Activated T-cell treated with anti-CD3 and anti-CD28 coated beads, Interleukin-2, amount 50 U/mL, for 4 hours (primary cell): Measurements from ENCODE around the gene CNOT9. TPM values are rescaled to one million over a fixed set of nuclear protein-coding genes. Genes with fewer than 3 reads are reported as not detected.

Source experiments
- ATAC-seq, 2 donors: fragments of 200-7000 bp; cut with Tn5 transposase; one replicate each; pipeline ENCODE4 v1.10.0; 2021
- DNase-seq: peaks from one replicate; pipeline ENCODE4 v3.0.0-alpha.2; 2020
- H3K27me3 Mint-ChIP-seq: one replicate; pipeline ENCODE4 v1.8.0; 2021; ENCODE audit warnings: low read depth, mixed read lengths
- H3K36me3 Mint-ChIP-seq: one replicate; pipeline ENCODE4 v1.8.0; 2022; ENCODE audit warnings: mixed read lengths; ENCODE audit not compliant: insufficient read depth
- H3K4me1 Mint-ChIP-seq: one replicate; pipeline ENCODE4 v1.8.0; 2021; ENCODE audit warnings: low read depth, mixed read lengths
- H3K4me3 Mint-ChIP-seq: one replicate; pipeline ENCODE4 v1.8.0; 2021; ENCODE audit warnings: mild to moderate bottlenecking, moderate library complexity, mixed read lengths
- H3K9me3 Mint-ChIP-seq: one replicate; pipeline ENCODE4 v1.8.0; 2021; ENCODE audit warnings: mixed read lengths
- total RNA-seq, 3 donors: library from RNA; stranded (reverse); gene quantifications; one replicate each; pipeline ENCODE4 v1.2.1, GENCODE V29; 2021

The CNOT9 gene
- total RNA-seq, 3 donors from 2014 or later, result 111 to 126 (median 119) TPM

DNA sequence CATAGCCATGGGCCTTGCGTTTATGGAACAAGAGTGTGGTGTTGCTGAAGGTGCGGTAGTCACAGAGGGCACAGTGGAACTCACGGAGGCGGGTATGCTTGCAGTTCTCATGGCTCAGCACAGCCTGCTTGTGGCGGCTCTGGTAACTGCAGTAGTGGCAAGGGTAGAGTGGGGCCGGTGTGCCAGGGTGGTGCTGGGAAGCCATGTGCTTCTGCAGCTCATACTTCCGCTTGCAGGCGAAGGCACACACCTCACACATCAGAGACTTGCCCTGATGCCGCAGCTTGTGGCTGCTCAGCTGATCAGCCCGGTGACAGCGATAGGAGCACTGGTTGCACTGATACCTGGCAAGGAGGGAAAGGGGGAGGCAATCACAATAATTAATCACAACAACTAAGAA, 76.1 kb downstream of the CNOT9 start:
- H3K4me1 Mint-ChIP-seq, result no peaks in the 10 kb centered on the region
- H3K4me3 Mint-ChIP-seq, result no peak overlapping the region
- ATAC-seq, result no peak
- no peak for DNase-seq
- H3K27me3 Mint-ChIP-seq, result no peaks in the 10 kb centered on the region
- peaks cover 38% of the 10 kb centered on the region for H3K36me3 Mint-ChIP-seq
- H3K9me3 Mint-ChIP-seq, result no peaks in the 10 kb centered on the region

DNA sequence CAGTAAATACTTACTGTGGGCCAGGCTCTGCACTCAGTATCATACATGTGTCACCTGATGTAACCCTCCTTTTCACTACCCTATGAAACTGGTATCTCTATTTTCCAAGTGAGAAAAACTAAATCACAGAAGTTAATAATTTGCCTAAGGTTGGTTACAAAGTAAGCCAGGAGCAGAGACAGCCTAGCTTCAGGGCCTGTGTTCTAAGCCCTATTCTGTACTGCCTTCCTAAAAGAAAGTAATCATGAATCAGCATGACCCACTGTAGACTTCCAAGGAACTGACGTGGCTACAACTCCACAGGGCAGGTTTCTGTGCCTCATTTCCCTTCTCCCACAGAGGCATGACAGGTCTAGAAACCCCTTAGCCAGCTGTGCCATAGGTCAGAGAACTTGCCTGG, 76.5 kb downstream of the CNOT9 start:
- DNase-seq, result no peak
- no peak overlapping the region for H3K4me3 Mint-ChIP-seq
- H3K36me3 Mint-ChIP-seq, result peaks cover 38% of the 10 kb centered on the region
- ATAC-seq, result no peak
- no peaks in the 10 kb centered on the region for H3K27me3 Mint-ChIP-seq
- no peaks in the 10 kb centered on the region for H3K4me1 Mint-ChIP-seq
- H3K9me3 Mint-ChIP-seq, result no peaks in the 10 kb centered on the region

Other genes with a start within 250 kb of the CNOT9 start
- gene CATIP, start 212.0 kb upstream of the CNOT9 start, total RNA-seq, result not detected
- under 1 TPM; 0.05 to 0.61 (median 0.05) TPM for gene SLC11A1, start 186.6 kb upstream of the CNOT9 start, total RNA-seq
- gene CTDSP1, start 169.0 kb upstream of the CNOT9 start, total RNA-seq, result 10 to 100 TPM; 42.8 to 58.0 (median 52.7) TPM
- under 1 TPM; 0.11 to 0.24 (median 0.23) TPM for gene VIL1, start 149.7 kb upstream of the CNOT9 start, total RNA-seq
- 10 to 100 TPM; 30.9 to 31.4 (median 31.2) TPM for gene USP37, start 488 bp upstream of the CNOT9 start, total RNA-seq
- under 1 TPM in 2 of 3 donors, not detected in 1; 0.05 to 0.40 TPM for gene PLCD4, start 39.1 kb downstream of the CNOT9 start, total RNA-seq
- gene ZNF142, start 90.8 kb downstream of the CNOT9 start, total RNA-seq, result 10 to 100 TPM; 68.5 to 75.5 (median 70.5) TPM
- 100 to 1,000 TPM in 1 of 3 donors, 10 to 100 TPM in 2; 94.1 to 106 (median 97.4) TPM for gene BCS1L, start 90.8 kb downstream of the CNOT9 start, total RNA-seq
- 10 to 100 TPM; 25.6 to 34.6 (median 32.7) TPM for gene RNF25, start 103.2 kb downstream of the CNOT9 start, total RNA-seq
- gene STK36, start 103.2 kb downstream of the CNOT9 start, total RNA-seq, result 10 to 100 TPM; 15.7 to 18.3 (median 15.7) TPM
- gene TTLL4, start 142.0 kb downstream of the CNOT9 start, total RNA-seq, result 10 to 100 TPM; 44.2 to 53.0 (median 52.5) TPM
- under 1 TPM; 0.14 to 0.26 (median 0.15) TPM for gene CYP27A1, start 213.3 kb downstream of the CNOT9 start, total RNA-seq